ENCODE results near the gene CEP131. TPM values are rescaled to one million over a fixed set of nuclear protein-coding genes. Genes with fewer than 3 reads are reported as not detected.

Gene CEP131
- total and polyA plus RNA-seq, 2 donors (not counting 3 experiments of a cell fraction or from before 2014, with no cell fraction given), result 5.3 to 17.9 TPM

DNA sequence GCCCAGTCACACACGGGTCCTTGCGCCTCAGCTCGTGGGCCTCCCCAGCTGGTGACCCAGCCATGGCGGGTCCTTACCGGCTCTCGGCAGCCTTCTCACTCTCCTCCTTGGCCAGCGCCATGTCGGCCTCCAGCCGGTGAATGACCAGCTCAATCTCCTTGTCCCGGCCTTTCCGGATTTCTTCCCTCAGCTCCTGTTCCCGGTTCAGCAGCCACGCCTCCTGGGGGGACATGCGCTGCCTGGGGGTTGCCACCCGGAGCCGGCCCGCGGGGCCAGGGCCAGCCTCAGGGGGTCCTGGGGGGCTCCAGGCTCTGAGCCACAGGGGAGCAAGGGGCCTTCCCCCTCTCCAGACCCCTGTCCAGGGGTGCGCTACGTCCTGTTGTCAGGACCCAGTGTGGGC, 31.6 kb downstream of the CEP131 start:
- Histone ChIP-seq H3K9me3 (replicated peaks; ENCODE audit: control insufficient read depth, insufficient read depth, low read length) (no peaks in the 10 kb centered on the region), H3K36me3 (ENCODE audit: control insufficient read depth in 2 of 2, extremely low read depth in 1 of 2, insufficient read depth in 2 of 2, low read length in 2 of 2) (peaks cover 0 to 7% of the 10 kb centered on the region in 2 experiments), H4K20me1 (replicated peaks; ENCODE audit: control insufficient read depth, extremely low read depth, insufficient read depth, low read length) (no peaks in the 10 kb centered on the region), H3K4me3 (replicated peaks in 1 of 3; ENCODE audit: insufficient read depth in 1 of 3, low read depth in 1 of 3, low read length in 3 of 3) (no peak overlapping the region), H3K9me1 (replicated peaks; ENCODE audit: control insufficient read depth, extremely low read depth, insufficient read depth, low read length) (no peaks in the 10 kb centered on the region), H2AFZ (ENCODE audit: low read depth, low read length) (no peak overlapping the region), H3K27ac (ENCODE audit: insufficient read depth, low read depth, low read length) (no peak overlapping the region), H3K4me2 (ENCODE audit: insufficient read depth, low read length) (no peak overlapping the region), H3K4me1 (ENCODE audit: control insufficient read depth, extremely low read depth, insufficient read depth, low read length) (no peaks in the 10 kb centered on the region), H3K9ac (replicated peaks; ENCODE audit: extremely low read depth, insufficient read depth, low read length) (no peak overlapping the region), H3K79me2 (ENCODE audit: control insufficient read depth, insufficient read depth, low read length) (no peaks in the 10 kb centered on the region), H3K27me3 (ENCODE audit: control insufficient read depth in 2 of 2, insufficient read depth in 2 of 2, low read length in 2 of 2) (no peaks in the 10 kb centered on the region)
- DNase-seq (ENCODE audit: low read depth, low spot score), result no peak
- TF ChIP-seq MYC (IDR thresholded peaks at IDR 0.05; ENCODE audit: low read depth, low read length) (no peak), POLR2A (IDR thresholded peaks at IDR 0.05; ENCODE audit: low read depth, low read length) (no peak), JUN (IDR thresholded peaks at IDR 0.05; ENCODE audit: borderline replicate concordance, insufficient read depth, insufficient read length, low read depth) (no peak), EZH2 (IDR thresholded peaks at IDR 0.05; ENCODE audit: borderline replicate concordance, low read depth, low read length, severe bottlenecking) (no peak)
- BruUV-seq (replicated peaks), result no TSS peak
- ChIA-PET CTCF (interaction anchor here (0.9 to 5.5 kb wide), 3 partner anchors 10 to 49 kb away, joined by 3 to 40 read pairs (median 5); no protein-coding TSS in a partner anchor), POLR2A (no interaction called here)
- intact Hi-C loops (cut with micrococcal nuclease) (no loop called here), dilution Hi-C loops (cut with MboI; ENCODE audit: extremely low pct_ligation_motif_present, low sequenced_read_pairs) (no loop called here)
- FAIRE-seq, result no peak

DNA sequence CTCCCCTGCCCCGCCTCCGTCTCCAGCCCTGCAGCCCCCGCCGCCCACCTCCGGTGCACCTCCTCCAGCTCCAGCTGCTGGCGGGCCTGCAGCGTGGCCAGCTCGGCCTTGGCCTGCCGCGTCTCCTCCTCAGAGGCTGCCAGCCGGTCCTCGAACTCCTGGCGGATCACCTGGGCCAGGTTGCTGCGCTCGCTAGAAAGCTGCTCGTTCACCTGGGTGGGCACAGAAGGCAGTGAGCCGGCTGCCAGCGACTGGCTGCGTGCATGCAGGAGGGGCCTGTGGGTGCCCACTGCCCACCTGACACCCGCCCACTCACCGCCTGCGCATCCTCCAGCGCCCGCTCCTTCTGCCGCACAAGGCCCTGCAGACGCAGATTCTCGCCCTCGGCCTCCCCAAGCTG, 32.2 kb downstream of the CEP131 start:
- dilution Hi-C loops (cut with MboI; ENCODE audit: extremely low pct_ligation_motif_present, low sequenced_read_pairs) (no loop called here), intact Hi-C loops (cut with micrococcal nuclease) (no loop called here)
- no peaks in the 10 kb centered on the region for H4K20me1 ChIP-seq (replicated peaks; ENCODE audit: control insufficient read depth, extremely low read depth, insufficient read depth, low read length)
- peaks cover 0 to 7% of the 10 kb centered on the region in 2 experiments for H3K36me3 ChIP-seq (ENCODE audit: control insufficient read depth in 2 of 2, extremely low read depth in 1 of 2, insufficient read depth in 2 of 2, low read length in 2 of 2)
- no peak overlapping the region for H2AFZ ChIP-seq (ENCODE audit: low read depth, low read length)
- H3K4me3 ChIP-seq (replicated peaks in 1 of 3; ENCODE audit: insufficient read depth in 1 of 3, low read depth in 1 of 3, low read length in 3 of 3), result no peak overlapping the region
- no peaks in the 10 kb centered on the region for H3K9me3 ChIP-seq (replicated peaks; ENCODE audit: control insufficient read depth, insufficient read depth, low read length)
- no peak overlapping the region for H3K9ac ChIP-seq (replicated peaks; ENCODE audit: extremely low read depth, insufficient read depth, low read length)
- CTCF ChIA-PET, result interaction anchor here (0.9 to 5.5 kb wide), 3 partner anchors 10 to 48 kb away, joined by 3 to 40 read pairs (median 5); no protein-coding TSS in a partner anchor
- H3K27ac ChIP-seq (ENCODE audit: insufficient read depth, low read depth, low read length), result no peak overlapping the region
- FAIRE-seq (no peak), DNase-seq (ENCODE audit: low read depth, low spot score) (no peak)
- no peaks in the 10 kb centered on the region for H3K9me1 ChIP-seq (replicated peaks; ENCODE audit: control insufficient read depth, extremely low read depth, insufficient read depth, low read length)
- H3K4me2 ChIP-seq (ENCODE audit: insufficient read depth, low read length), result no peak overlapping the region
- POLR2A ChIA-PET, result no interaction called here
- H3K4me1 ChIP-seq (ENCODE audit: control insufficient read depth, extremely low read depth, insufficient read depth, low read length), result no peaks in the 10 kb centered on the region
- BruUV-seq (replicated peaks), result no TSS peak
- H3K79me2 ChIP-seq (ENCODE audit: control insufficient read depth, insufficient read depth, low read length), result no peaks in the 10 kb centered on the region
- TF ChIP-seq MYC (IDR thresholded peaks at IDR 0.05; ENCODE audit: low read depth, low read length), result no peak
- no peak for TF ChIP-seq POLR2AphosphoS5 (IDR thresholded peaks at IDR 0.05; ENCODE audit: insufficient read depth, low read depth, low read length)
- TF ChIP-seq, protein P1, sequence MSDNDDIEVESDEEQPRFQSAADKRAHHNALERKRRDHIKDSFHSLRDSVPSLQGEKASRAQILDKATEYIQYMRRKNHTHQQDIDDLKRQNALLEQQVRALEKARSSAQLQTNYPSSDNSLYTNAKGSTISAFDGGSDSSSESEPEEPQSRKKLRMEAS (IDR thresholded peaks at IDR 0.05; ENCODE audit: insufficient read depth, insufficient read length), result no peak
- no peak for TF ChIP-seq FOS (IDR thresholded peaks at IDR 0.05; ENCODE audit: borderline replicate concordance, insufficient read depth, low read length)
- no peak for TF ChIP-seq CTCF (IDR thresholded peaks at IDR 0.05; ENCODE audit: extremely low read depth in 1 of 2, insufficient read depth in 1 of 2, low read depth in 1 of 2, low read length in 2 of 2)
- no peak for TF ChIP-seq EZH2 (IDR thresholded peaks at IDR 0.05; ENCODE audit: borderline replicate concordance, low read depth, low read length, severe bottlenecking)
- TF ChIP-seq GATA2 (IDR thresholded peaks at IDR 0.05; ENCODE audit: insufficient read depth, insufficient read length, low read depth, low read length), result no peak
- TF ChIP-seq POLR2A (IDR thresholded peaks at IDR 0.05; ENCODE audit: low read depth, low read length), result no peak
- TF ChIP-seq JUN (IDR thresholded peaks at IDR 0.05; ENCODE audit: borderline replicate concordance, insufficient read depth, insufficient read length, low read depth), result no peak
- H3K27me3 ChIP-seq (ENCODE audit: control insufficient read depth in 2 of 2, insufficient read depth in 2 of 2, low read length in 2 of 2), result no peaks in the 10 kb centered on the region
